Measurements from ENCODE around the gene H2BK1. TPM values are rescaled to one million over a fixed set of nuclear protein-coding genes. Genes with fewer than 3 reads are reported as not detected.

Gene H2BK1
- total RNA-seq, 4 donors from 2014 or later = not detected

DNA sequence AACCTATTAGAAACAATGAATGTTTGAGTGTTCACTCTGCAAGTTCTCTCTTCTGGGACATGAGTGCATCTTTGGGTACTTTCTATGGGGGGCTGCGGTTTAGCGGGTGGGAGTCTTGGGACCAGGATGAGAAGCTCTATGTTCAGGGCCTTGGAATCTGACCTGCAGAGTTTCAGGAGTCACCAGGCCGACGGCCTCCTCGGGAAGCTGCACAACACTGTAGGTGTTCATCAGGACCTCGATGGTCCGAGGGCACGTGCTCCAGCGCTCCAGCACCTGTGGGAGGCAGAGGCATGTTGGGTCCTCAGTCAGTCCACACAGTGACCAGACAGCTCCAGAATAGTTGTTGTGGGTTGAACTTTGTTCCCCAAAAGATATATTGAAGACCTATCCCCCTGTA, 33.9 kb downstream of the H2BK1 start:
- 85 to 92% methylated on average over 2 to 4 of the region's 9 CpGs for WGBS, 2 donors (ENCODE audit: low coverage in 1 of 2)
- Histone ChIP-seq H3K27me3 (peaks cover 75% of the 10 kb centered on the region), H3K4me3 (no peak overlapping the region)

DNA sequence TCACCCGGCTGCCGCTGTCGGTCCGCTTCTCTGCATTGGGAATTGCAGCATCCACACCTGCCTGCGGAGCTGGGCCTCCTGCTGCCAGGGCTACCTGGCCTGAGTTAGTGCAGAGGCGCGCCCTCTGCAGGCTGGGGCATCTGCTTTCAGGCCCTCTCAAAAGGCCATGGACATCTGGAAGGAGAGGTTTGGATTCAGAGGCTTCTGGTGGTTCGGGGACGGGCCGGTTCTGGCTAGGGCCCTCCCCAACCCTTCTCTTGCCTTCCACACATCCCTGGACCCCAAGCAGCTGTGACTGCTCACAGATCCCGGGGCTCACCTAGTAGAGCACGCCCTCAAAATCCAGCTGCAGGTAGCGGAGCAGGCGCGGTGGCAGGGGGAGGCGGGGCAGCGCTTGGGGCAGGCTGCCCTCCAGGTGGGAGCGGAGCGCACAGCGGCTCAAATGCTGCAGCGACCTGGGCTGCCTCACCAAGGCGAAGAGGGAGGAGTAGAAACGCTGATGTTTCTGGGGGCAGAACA, 34.4 kb downstream of the H2BK1 start:
- no peak for TF ChIP-seq EP300 (IDR thresholded peaks at IDR 0.05)
- TF ChIP-seq POLR2A (IDR thresholded peaks at IDR 0.05) = no peak
- TF ChIP-seq, protein P1, sequence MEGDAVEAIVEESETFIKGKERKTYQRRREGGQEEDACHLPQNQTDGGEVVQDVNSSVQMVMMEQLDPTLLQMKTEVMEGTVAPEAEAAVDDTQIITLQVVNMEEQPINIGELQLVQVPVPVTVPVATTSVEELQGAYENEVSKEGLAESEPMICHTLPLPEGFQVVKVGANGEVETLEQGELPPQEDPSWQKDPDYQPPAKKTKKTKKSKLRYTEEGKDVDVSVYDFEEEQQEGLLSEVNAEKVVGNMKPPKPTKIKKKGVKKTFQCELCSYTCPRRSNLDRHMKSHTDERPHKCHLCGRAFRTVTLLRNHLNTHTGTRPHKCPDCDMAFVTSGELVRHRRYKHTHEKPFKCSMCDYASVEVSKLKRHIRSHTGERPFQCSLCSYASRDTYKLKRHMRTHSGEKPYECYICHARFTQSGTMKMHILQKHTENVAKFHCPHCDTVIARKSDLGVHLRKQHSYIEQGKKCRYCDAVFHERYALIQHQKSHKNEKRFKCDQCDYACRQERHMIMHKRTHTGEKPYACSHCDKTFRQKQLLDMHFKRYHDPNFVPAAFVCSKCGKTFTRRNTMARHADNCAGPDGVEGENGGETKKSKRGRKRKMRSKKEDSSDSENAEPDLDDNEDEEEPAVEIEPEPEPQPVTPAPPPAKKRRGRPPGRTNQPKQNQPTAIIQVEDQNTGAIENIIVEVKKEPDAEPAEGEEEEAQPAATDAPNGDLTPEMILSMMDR (IDR thresholded peaks at IDR 0.05) = no peak
- no peak for TF ChIP-seq POLR2AphosphoS5 (IDR thresholded peaks at IDR 0.05)
- 96% methylated on average over 3 of the region's 23 CpGs; no CpG with 5 or more reads in 1 of the 2 donors for WGBS, 2 donors (ENCODE audit: low coverage in 1 of 2)
- no peak for ATAC-seq
- Histone ChIP-seq H3K27me3 (peaks cover 70% of the 10 kb centered on the region), H3K36me3 (no peaks in the 10 kb centered on the region), H3K9me3 (peaks cover 0 to 3% (median 0%) of the 10 kb centered on the region in 3 donors), H3K4me1 (peaks cover 0 to 7% (median 0%) of the 10 kb centered on the region in 3 donors), H3K27ac (no peak overlapping the region), H3K4me3 (no peak overlapping the region)

More for the DNA sequence above, 33.9 kb downstream of the H2BK1 start:
- H3K4me1 ChIP-seq = peaks cover 0 to 7% (median 0%) of the 10 kb centered on the region in 3 donors
- no peak for ATAC-seq
- TF ChIP-seq EP300 (IDR thresholded peaks at IDR 0.05) (no peak), POLR2A (IDR thresholded peaks at IDR 0.05) (no peak), POLR2AphosphoS5 (IDR thresholded peaks at IDR 0.05) (no peak)
- TF ChIP-seq, protein P1 (IDR thresholded peaks at IDR 0.05) = no peak
- H3K9me3 ChIP-seq = peaks cover 0 to 3% (median 0%) of the 10 kb centered on the region in 3 donors
- H3K27ac ChIP-seq = no peak overlapping the region
- no peaks in the 10 kb centered on the region for H3K36me3 ChIP-seq

DNA sequence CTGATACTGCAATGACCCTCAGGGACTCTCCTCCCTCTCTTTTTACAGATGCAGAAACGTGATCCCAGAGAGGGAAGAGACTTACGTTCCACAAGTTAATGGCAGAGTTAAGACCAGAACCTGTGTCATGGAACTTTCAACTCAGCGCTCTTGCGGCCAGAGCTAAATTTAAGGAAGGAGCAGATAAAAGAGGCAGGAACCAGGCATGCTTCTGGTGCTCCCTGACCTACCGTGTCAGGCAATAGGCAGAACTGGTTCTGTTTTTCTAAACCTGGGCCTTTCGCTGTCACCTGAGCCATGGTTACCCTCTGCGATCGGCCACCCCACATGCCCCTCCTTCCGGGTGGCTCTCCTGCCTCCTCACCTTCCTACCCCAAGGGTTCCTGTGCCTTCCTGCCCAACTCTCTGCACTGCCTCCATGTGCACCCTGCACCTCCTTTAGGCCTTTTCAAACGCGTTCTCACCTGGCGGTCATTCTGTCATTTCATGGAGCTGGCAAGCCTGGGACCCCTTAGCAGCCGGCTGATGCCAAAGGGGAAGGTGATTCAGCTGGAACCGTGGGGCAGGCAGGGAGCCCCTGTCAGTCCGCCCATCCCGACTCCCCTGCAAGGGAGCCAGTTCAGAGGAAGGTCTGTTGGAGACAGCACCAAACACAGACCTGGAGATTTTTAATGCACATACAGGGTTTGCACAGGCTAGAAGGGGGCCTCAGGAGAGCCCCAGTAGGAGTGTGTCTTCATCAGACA, 35.1 kb downstream of the H2BK1 start:
- Histone ChIP-seq H3K27ac (no peak overlapping the region), H3K4me1 (peaks cover 0 to 7% (median 0%) of the 10 kb centered on the region in 3 donors), H3K4me3 (no peak overlapping the region), H3K36me3 (no peaks in the 10 kb centered on the region), H3K9me3 (peaks cover 0 to 3% (median 0%) of the 10 kb centered on the region in 3 donors), H3K27me3 (peaks cover 65% of the 10 kb centered on the region)
- TF ChIP-seq POLR2AphosphoS5 (IDR thresholded peaks at IDR 0.05) = no peak
- no peak for TF ChIP-seq EP300 (IDR thresholded peaks at IDR 0.05)
- TF ChIP-seq, protein P1 (IDR thresholded peaks at IDR 0.05) = no peak
- TF ChIP-seq POLR2A (IDR thresholded peaks at IDR 0.05) = no peak
- ATAC-seq = no peak
- 66 to 79% methylated on average over 9 to 12 of the region's 16 CpGs for WGBS, 2 donors (ENCODE audit: low coverage in 1 of 2)

DNA sequence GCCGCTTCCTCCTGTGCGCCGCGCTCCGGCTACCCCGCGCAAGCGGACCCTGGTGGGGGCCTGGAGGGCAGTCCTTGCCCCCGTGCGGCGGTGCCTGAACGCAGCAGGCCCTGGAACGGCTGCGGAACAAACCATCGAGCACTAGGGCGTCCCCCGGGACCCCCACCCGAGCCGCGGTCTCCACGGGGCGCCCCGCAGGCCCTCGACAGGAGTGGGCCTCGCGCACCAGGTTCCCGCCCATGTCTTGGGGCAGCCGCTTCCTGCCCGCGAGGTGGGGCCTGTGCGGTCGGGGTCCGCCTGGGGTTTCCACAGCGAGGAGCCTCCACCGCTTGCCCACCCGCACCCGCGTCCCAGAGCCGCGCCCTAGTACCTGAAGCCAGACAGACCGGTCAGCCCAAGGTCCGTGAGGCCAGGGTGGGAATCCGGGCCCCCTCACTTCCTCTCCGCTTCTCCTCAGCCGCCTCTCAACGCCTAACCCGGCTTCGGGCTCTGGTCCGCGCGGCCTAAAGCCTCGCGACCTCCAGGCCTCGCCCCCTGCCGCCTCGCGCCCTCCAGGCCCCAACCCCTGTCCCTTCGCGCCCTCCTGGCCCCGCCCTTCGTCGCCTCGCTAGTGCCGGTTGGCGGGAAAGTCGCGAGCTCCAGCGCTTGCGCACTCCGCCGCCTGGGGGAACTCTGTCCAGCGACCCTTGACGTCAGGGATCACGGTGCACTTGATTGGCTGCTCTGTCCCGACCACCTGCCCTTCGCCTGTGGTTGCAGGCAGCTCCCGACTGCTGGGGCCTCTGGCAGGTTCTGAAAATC, 35.8 kb downstream of the H2BK1 start:
- TF ChIP-seq EP300 (IDR thresholded peaks at IDR 0.05) (no peak), POLR2A (IDR thresholded peaks at IDR 0.05) (no peak), POLR2AphosphoS5 (IDR thresholded peaks at IDR 0.05) (no peak)
- TF ChIP-seq, protein P1 (IDR thresholded peaks at IDR 0.05) = no peak
- Histone ChIP-seq H3K36me3 (no peaks in the 10 kb centered on the region), H3K9me3 (peaks cover 0 to 3% (median 0%) of the 10 kb centered on the region in 3 donors), H3K27ac (no peak overlapping the region), H3K4me3 (no peak overlapping the region), H3K4me1 (peaks cover 0 to 7% (median 0%) of the 10 kb centered on the region in 3 donors), H3K27me3 (peaks cover 58% of the 10 kb centered on the region)
- WGBS, 2 donors (ENCODE audit: low coverage in 1 of 2) = 50% methylated on average over 31 of the region's 77 CpGs; no CpG with 5 or more reads in 1 of the 2 donors
- peak; percentile 44 for ATAC-seq

Data from gastroesophageal sphincter (tissue), 4 donors.